Adrenal gland (tissue), 5 donors: ENCODE measurements around the gene SRP68.

ENCODE experiments used
- CTCF ChIP-seq, 6 experiments: fragments of 450-650 bp in 4 of 6; fragments of 200-600 bp in 2 of 6; sonication (generic) in 1 of 6; IDR thresholded peaks; 1 replicate in 5 of 6; 2 replicates in 1 of 6; pipeline versions ENCODE4 v1.5.1 to v1.8.0; 2016 to 2021; ENCODE audit warnings: antibody characterized with exemption in 6 of 6, mild to moderate bottlenecking in 2 of 6, moderate library complexity in 1 of 6
- POLR2A ChIP-seq, 2 donors: fragments of 450-650 bp; IDR thresholded peaks; one replicate each; pipeline ENCODE4 v1.6.1; 2017; ENCODE audit warnings: antibody characterized with exemption in 2 of 2, mild to moderate bottlenecking in 2 of 2, moderate library complexity in 1 of 2
- donor health status: DM: no; HTN: no; CAD: no.

- TF ChIP-seq CTCF (IDR thresholded peaks at IDR 0.05) (no peak), POLR2A (IDR thresholded peaks at IDR 0.05) (no peak)
These were observed 16.7 kb upstream of the SRP68 start for GRCh38 chr17:76088868-76089576.
